GM10248 (cell line): ENCODE measurements around the gene SSR4.

Source experiments
- CTCF ChIA-PET: fragments of 300-600 bp; sonication (Branson Sonifier 250); formaldehyde crosslinking; extraction: SDS; loops from one replicate; lab custom pipeline; 2021; ENCODE audit warnings: antibody characterized with exemption; lab: Yijun Ruan, JAX
- POLR2A ChIA-PET: fragments of 350-650 bp; sonication (Branson Sonifier 250); formaldehyde crosslinking; extraction: SDS; loops from one replicate; lab custom pipeline; 2020; ENCODE audit warnings: antibody characterized with exemption; lab: Yijun Ruan, JAX
- DNase-seq: peaks from one replicate; pipeline ENCODE4 v3.0.0; 2012; ENCODE audit errors: extremely low spot score
- TF ChIP-seq, protein P1 (sequence below): IDR thresholded peaks from 2 replicates; pipeline ENCODE4 v1.5.1; 2012; ENCODE audit warnings: mild to moderate bottlenecking, low read depth; ENCODE audit errors: extremely low read depth, missing control alignments, control extremely low read depth

Gene SSR4

GRCh38 chrX:153781428-153782047 is 12.9 kb upstream of the SSR4 start:
- ChIA-PET POLR2A (no interaction called here), CTCF (interaction anchor here (1.2 kb wide), 1 partner anchor 14 kb away, joined by 5 read pairs; no protein-coding TSS in a partner anchor)
- DNase-seq, result no peak
- TF ChIP-seq, protein P1, sequence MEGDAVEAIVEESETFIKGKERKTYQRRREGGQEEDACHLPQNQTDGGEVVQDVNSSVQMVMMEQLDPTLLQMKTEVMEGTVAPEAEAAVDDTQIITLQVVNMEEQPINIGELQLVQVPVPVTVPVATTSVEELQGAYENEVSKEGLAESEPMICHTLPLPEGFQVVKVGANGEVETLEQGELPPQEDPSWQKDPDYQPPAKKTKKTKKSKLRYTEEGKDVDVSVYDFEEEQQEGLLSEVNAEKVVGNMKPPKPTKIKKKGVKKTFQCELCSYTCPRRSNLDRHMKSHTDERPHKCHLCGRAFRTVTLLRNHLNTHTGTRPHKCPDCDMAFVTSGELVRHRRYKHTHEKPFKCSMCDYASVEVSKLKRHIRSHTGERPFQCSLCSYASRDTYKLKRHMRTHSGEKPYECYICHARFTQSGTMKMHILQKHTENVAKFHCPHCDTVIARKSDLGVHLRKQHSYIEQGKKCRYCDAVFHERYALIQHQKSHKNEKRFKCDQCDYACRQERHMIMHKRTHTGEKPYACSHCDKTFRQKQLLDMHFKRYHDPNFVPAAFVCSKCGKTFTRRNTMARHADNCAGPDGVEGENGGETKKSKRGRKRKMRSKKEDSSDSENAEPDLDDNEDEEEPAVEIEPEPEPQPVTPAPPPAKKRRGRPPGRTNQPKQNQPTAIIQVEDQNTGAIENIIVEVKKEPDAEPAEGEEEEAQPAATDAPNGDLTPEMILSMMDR, result no peak

- CTCF ChIA-PET, result interaction anchor here (1.2 kb wide), 1 partner anchor 14 kb away, joined by 5 read pairs; no protein-coding TSS in a partner anchor
- DNase-seq, result no peak
- POLR2A ChIA-PET, result no interaction called here
- TF ChIP-seq, protein P1, result no peak
These were observed 12.2 kb upstream of the SSR4 start for GRCh38 chrX:153782313-153782712.

DNA sequence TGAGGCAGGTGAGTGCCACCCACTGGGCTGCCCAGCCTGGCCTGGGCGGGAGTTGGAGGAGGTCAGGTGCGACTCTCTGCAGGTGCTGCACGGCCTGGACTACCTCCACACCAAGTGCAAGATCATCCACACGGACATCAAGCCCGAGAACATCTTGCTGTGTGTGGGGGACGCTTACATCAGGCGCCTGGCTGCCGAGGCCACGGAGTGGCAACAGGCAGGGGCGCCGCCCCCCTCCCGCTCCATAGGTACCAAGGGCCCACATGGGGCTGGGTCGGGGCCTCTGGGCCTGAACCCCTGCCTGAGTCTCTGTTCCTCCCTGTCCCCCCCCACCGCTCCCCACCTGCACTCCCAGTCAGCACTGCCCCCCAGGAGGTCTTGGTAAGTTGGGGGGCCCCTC is 11.6 kb upstream of the SSR4 start:
- TF ChIP-seq, protein P1, result no peak
- ChIA-PET POLR2A (no interaction called here), CTCF (interaction anchor here (1.2 kb wide), 1 partner anchor 15 kb away, joined by 5 read pairs; no protein-coding TSS in a partner anchor)
- DNase-seq, result no peak

- DNase-seq, result no peak
- POLR2A ChIA-PET, result no interaction called here
- CTCF ChIA-PET, result no interaction called here
- TF ChIP-seq, protein P1, result no peak
These were observed 11.0 kb upstream of the SSR4 start for GRCh38 chrX:153783378-153784013.

- POLR2A ChIA-PET, result interaction anchor here (0.7 kb wide), 1 partner anchor 337 kb away, joined by 5 read pairs; no protein-coding TSS in a partner anchor
- TF ChIP-seq, protein P1, result no peak
- DNase-seq, result no peak
- CTCF ChIA-PET, result no interaction called here
These were observed 10.0 kb upstream of the SSR4 start for GRCh38 chrX:153784325-153784967.

DNA sequence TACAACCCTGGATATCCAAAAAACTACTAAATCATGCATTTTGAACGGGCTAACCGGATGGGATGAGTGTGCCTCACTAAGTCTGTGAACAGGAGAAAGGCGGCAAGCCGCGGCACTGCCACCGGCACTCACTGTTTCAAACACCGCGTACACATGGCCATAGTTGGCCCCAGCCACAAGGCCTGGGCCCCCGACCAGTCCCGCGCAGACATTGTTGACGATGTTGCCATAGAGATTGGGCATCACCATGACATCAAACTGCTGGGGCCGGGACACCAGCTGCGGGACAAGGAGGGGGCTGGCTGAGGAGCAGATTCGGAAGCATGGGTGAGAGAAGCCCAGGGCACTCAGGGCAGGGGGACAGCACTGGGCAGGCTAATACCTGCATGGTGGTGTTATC is 7.8 kb upstream of the SSR4 start:
- CTCF ChIA-PET, result interaction anchor here (1.4 kb wide), 1 partner anchor 161 kb away, joined by 4 read pairs; no protein-coding TSS in a partner anchor
- DNase-seq, result no peak
- POLR2A ChIA-PET, result no interaction called here
- TF ChIP-seq, protein P1, result no peak
